Endothelial cell of umbilical vein (primary cell): ENCODE data around the gene CDX1. TPM values are rescaled to one million over a fixed set of nuclear protein-coding genes. Genes with fewer than 3 reads are reported as not detected.

ENCODE experiments used
- Bru-seq: library from RNA; stranded (reverse); fragments of 400-500 nt; gene quantifications from one replicate; lab custom pipeline; 2021; lab: Mats Ljungman, UMichigan
- BruChase-seq, 2 experiments: library from RNA; stranded (reverse); fragments of 400-500 nt; gene quantifications; one replicate each; lab custom pipeline; 2021; lab: Mats Ljungman, UMichigan
- BruUV-seq: library from RNA; stranded (reverse); fragments of 400-500 nt; replicated peaks from 2 replicates; lab custom pipeline; 2021; lab: Mats Ljungman, UMichigan
- CTCF ChIA-PET: fragments of 300-600, 350-600 bp; sonication (Branson Sonifier 250); formaldehyde crosslinking; loops from one replicate; lab custom pipeline; 2021; ENCODE audit warnings: antibody characterized with exemption, inconsistent platforms; lab: Charles Lee
- POLR2A ChIA-PET: fragments of 300-600, 350-600 bp; sonication (Branson Sonifier 250); formaldehyde crosslinking; loops from one replicate; lab custom pipeline; 2021; ENCODE audit warnings: antibody characterized with exemption, inconsistent platforms; lab: Charles Lee
- DNase-seq: peaks from one replicate; pipeline ENCODE4 v3.0.0-alpha.2; 2011; ENCODE audit warnings: low read depth, low spot score
- FAIRE-seq: peaks from 2 replicates; lab custom pipeline; 2011; peaks lifted over from hg19 to GRCh38; lab: Jason Lieb, UNC
- H2AFZ ChIP-seq: 2 replicates; pipeline ENCODE4 v1.6.0; 2012; ENCODE audit warnings: low read depth, low read length, control low read depth, inconsistent platforms
- H3K27ac ChIP-seq: 2 replicates; pipeline ENCODE4 v1.5.1; 2011; ENCODE audit warnings: low read depth, mild to moderate bottlenecking, control low read depth, low read length, moderate library complexity; ENCODE audit not compliant: insufficient read depth
- H3K27me3 ChIP-seq, 2 experiments: 2 replicates each; pipeline versions ENCODE4 v1.6.0 to v1.6.1; 2011; ENCODE audit warnings: low read length in 2 of 2, mixed read lengths in 1 of 2; ENCODE audit not compliant: control insufficient read depth in 2 of 2, insufficient read depth in 2 of 2
- H3K36me3 ChIP-seq, 2 experiments: 2 replicates in 1 of 2; 3 replicates in 1 of 2; pipeline ENCODE4 v1.5.1; 2011; ENCODE audit warnings: low read length in 2 of 2, mild to moderate bottlenecking in 1 of 2, moderate library complexity in 1 of 2; ENCODE audit not compliant: control insufficient read depth in 2 of 2, insufficient read depth in 2 of 2; ENCODE audit errors: extremely low read depth in 1 of 2
- H3K4me1 ChIP-seq: 3 replicates; pipeline ENCODE4 v1.5.1; 2011; ENCODE audit warnings: mild to moderate bottlenecking, low read length; ENCODE audit not compliant: control insufficient read depth, insufficient read depth; ENCODE audit errors: extremely low read depth
- H3K4me2 ChIP-seq: 2 replicates; pipeline ENCODE4 v1.6.1; 2011; ENCODE audit warnings: low read length, control low read depth, mixed read lengths; ENCODE audit not compliant: insufficient read depth
- H3K4me3 ChIP-seq, 3 experiments: fragments of 200-600 bp in 1 of 3; sonication (generic), shearing (Covaris generic) in 1 of 3; replicated peaks in 1 of 3; 2 replicates each; pipeline ENCODE4 v1.5.1; 2011 to 2016; ENCODE audit warnings: control low read depth in 3 of 3, low read length in 3 of 3, mild to moderate bottlenecking in 2 of 3, inconsistent platforms in 1 of 3, low read depth in 1 of 3, moderate library complexity in 1 of 3; ENCODE audit not compliant: insufficient read depth in 1 of 3
- H3K79me2 ChIP-seq: 2 replicates; pipeline ENCODE4 v1.6.0; 2012; ENCODE audit warnings: low read length, inconsistent platforms; ENCODE audit not compliant: control insufficient read depth, insufficient read depth
- H3K9ac ChIP-seq: replicated peaks from 2 replicates; pipeline ENCODE3; 2011; ENCODE audit warnings: low read length, control low read depth; ENCODE audit not compliant: insufficient read depth; ENCODE audit errors: extremely low read depth
- H3K9me1 ChIP-seq: replicated peaks from 3 replicates; pipeline ENCODE4 v1.6.0; 2011; ENCODE audit warnings: mild to moderate bottlenecking, low read length; ENCODE audit not compliant: control insufficient read depth, insufficient read depth; ENCODE audit errors: extremely low read depth
- H3K9me3 ChIP-seq: replicated peaks from 2 replicates; pipeline ENCODE4 v1.5.1; 2012; ENCODE audit warnings: low read length, inconsistent platforms; ENCODE audit not compliant: control insufficient read depth, insufficient read depth
- H4K20me1 ChIP-seq: replicated peaks from 2 replicates; pipeline ENCODE3; 2011; ENCODE audit warnings: mild to moderate bottlenecking, low read length; ENCODE audit not compliant: control insufficient read depth, insufficient read depth; ENCODE audit errors: extremely low read depth
- CTCF ChIP-seq, 2 donors: IDR thresholded peaks; 1 replicate in 1 of 2; 2 replicates in 1 of 2; pipeline ENCODE4 v1.5.1; 2011; ENCODE audit warnings: low read length in 2 of 2, mild to moderate bottlenecking in 2 of 2, moderate library complexity in 2 of 2, control low read depth in 1 of 2, inconsistent platforms in 1 of 2, low read depth in 1 of 2; ENCODE audit not compliant: insufficient read depth in 1 of 2; ENCODE audit errors: extremely low read depth in 1 of 2
- EZH2 ChIP-seq: IDR thresholded peaks from 2 replicates; pipeline ENCODE4 v1.6.1; 2012; ENCODE audit warnings: borderline replicate concordance, low read depth, mild to moderate bottlenecking, moderate library complexity, low read length, inconsistent platforms; ENCODE audit not compliant: severe bottlenecking
- FOS ChIP-seq: IDR thresholded peaks from 2 replicates; pipeline ENCODE4 v1.6.1; 2011; ENCODE audit warnings: mild to moderate bottlenecking, low read length, moderate library complexity, borderline replicate concordance; ENCODE audit not compliant: insufficient read depth
- GATA2 ChIP-seq: IDR thresholded peaks from 2 replicates; pipeline ENCODE4 v1.7.0; 2011; ENCODE audit warnings: low read depth, mild to moderate bottlenecking, moderate library complexity, mixed read lengths, low read length; ENCODE audit not compliant: insufficient read length, insufficient read depth
- JUN ChIP-seq: IDR thresholded peaks from 2 replicates; pipeline ENCODE4 v1.6.1; 2011; ENCODE audit warnings: borderline replicate concordance, low read depth; ENCODE audit not compliant: insufficient read length, insufficient read depth
- MAX ChIP-seq: IDR thresholded peaks from 2 replicates; pipeline ENCODE4 v1.6.1; 2011; ENCODE audit not compliant: insufficient read depth, insufficient read length
- MYC ChIP-seq: IDR thresholded peaks from one replicate; pipeline ENCODE4 v1.6.1; 2011; ENCODE audit warnings: mild to moderate bottlenecking, low read depth, low read length
- POLR2A ChIP-seq: IDR thresholded peaks from 2 replicates; pipeline ENCODE4 v1.6.1; 2012; ENCODE audit warnings: low read depth, mild to moderate bottlenecking, control low read depth, low read length
- POLR2AphosphoS5 ChIP-seq: IDR thresholded peaks from 2 replicates; pipeline ENCODE4 v1.6.1; 2012; ENCODE audit warnings: low read depth, mild to moderate bottlenecking, control low read depth, low read length, moderate library complexity; ENCODE audit not compliant: insufficient read depth
- dilution Hi-C: fragments of 300-500 bp; cut with MboI; formaldehyde crosslinking; loops from one replicate; pipeline ENCODE4 v1.15.0; 2019; ENCODE audit warnings: low sequenced_read_pairs; ENCODE audit not compliant: extremely low pct_ligation_motif_present
- intact Hi-C: fragments of 100-400 bp; cut with micrococcal nuclease; formaldehyde crosslinking; loops from one replicate; pipeline ENCODE4 v1.10.0; 2022
- long read RNA-seq: library from polyadenylated mRNA; stranded (forward); transcript quantifications from one replicate; pipeline ENCODE4 v2.0.0, GENCODE V29; 2021
- polyA minus RNA-seq, 3 experiments: library from RNA; depleted of rRNA, polyadenylated mRNA; stranded (reverse); fragments of >200 nt; gene quantifications; 1 replicate in 1 of 3; 2 replicates in 2 of 3; pipeline ENCODE4 v1.2.3, GENCODE V29; 2011
- polyA plus RNA-seq, 4 experiments: library from polyadenylated mRNA; depleted of rRNA in 3 of 4; stranded (reverse) in 3 of 4; unstranded in 1 of 4; fragments of >200 nt; gene quantifications; 2 replicates each; pipeline versions ENCODE4 v1.2.1 to v1.2.3, GENCODE V29; 2011 to 2012; ENCODE audit warnings: missing spikeins in 1 of 4
- total RNA-seq: library from RNA; stranded (reverse); gene quantifications from 2 replicates; pipeline ENCODE4 v1.2.3, GENCODE V29; 2021

The CDX1 gene
- total RNA-seq, result not detected in 2 replicates
- polyA plus RNA-seq, result not detected in 2 replicates
- polyA plus RNA-seq (2011; cell fraction: cytosol; rRNA removed), result not detected in 2 replicates
- polyA plus RNA-seq (2011; cell fraction: nucleus; rRNA removed), result not detected in 2 replicates
- not detected in 2 replicates for polyA plus RNA-seq (2012)
- polyA minus RNA-seq, result not detected in 2 replicates
- polyA minus RNA-seq (2011; cell fraction: cytosol; rRNA and poly(A)+ RNA removed), result not detected
- not detected in 2 replicates for polyA minus RNA-seq (2011; cell fraction: nucleus; rRNA and poly(A)+ RNA removed)
- Bru-seq, nascent RNA, result percentile 3 among the genes with signal in this experiment
- not detected for BruChase-seq, experiment 1, labeled RNA remaining after a 6-hour chase
- not detected for BruChase-seq, experiment 2, labeled RNA remaining after a 2-hour chase
- long read RNA-seq, result 0 reads

DNA sequence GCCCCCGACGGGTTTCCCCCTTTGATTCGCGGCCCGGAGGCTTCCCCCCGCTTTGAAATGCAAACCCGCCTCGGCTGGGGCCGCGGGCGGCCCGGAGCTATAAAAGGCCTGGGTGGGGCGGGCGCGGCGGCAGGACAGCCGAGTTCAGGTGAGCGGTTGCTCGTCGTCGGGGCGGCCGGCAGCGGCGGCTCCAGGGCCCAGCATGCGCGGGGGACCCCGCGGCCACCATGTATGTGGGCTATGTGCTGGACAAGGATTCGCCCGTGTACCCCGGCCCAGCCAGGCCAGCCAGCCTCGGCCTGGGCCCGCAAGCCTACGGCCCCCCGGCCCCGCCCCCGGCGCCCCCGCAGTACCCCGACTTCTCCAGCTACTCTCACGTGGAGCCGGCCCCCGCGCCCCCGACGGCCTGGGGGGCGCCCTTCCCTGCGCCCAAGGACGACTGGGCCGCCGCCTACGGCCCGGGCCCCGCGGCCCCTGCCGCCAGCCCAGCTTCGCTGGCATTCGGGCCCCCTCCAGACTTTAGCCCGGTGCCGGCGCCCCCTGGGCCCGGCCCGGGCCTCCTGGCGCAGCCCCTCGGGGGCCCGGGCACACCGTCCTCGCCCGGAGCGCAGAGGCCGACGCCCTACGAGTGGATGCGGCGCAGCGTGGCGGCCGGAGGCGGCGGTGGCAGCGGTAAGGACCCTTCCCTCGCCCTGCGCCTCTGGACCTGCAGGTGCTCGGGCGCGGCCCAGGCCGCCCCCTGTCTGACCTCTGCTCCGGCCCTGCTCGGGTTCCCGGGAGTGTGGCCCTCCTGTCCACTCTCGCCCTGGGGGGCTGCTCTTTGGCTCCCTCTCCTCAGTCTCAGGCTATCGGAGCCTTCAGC is at the start of gene CDX1:
Gene CDX1, plus strand, starts transcription at position 129 of the 862 bp plus-strand sequence. Its CDS starts 99 bp downstream, at position 228.
- H3K9me3 ChIP-seq, result no peaks in the 10 kb centered on the region
- no peak within 1 kb of the TSS for H3K4me2 ChIP-seq
- no peaks in the 10 kb centered on the region for H4K20me1 ChIP-seq
- H3K79me2 ChIP-seq, result no peaks in the 10 kb centered on the region
- H3K27ac ChIP-seq, result no peak within 1 kb of the TSS
- H3K9me1 ChIP-seq, result no peaks in the 10 kb centered on the region
- H3K4me3 ChIP-seq, result no peak within 1 kb of the TSS
- DNase-seq (no peak), FAIRE-seq (no peak)
- no peaks in the 10 kb centered on the region for H3K36me3 ChIP-seq
- no peak within 1 kb of the TSS for H3K9ac ChIP-seq
- no TSS peak for BruUV-seq
- CTCF ChIA-PET, result interaction anchor here (0.9 to 1.4 kb wide), 2 partner anchors 26 to 51 kb away, joined by 3 read pairs; no protein-coding TSS in a partner anchor
- intact Hi-C loops (no loop called here), dilution Hi-C loops (no loop called here)
- POLR2A ChIA-PET, result no interaction called here
- TF ChIP-seq MYC, result no peak
- TF ChIP-seq EZH2, result peak; percentile 98
- H3K4me1 ChIP-seq, result no peaks in the 10 kb centered on the region
- H2AFZ ChIP-seq, result no peak within 1 kb of the TSS
- H3K27me3 ChIP-seq, result peaks cover 40 to 41% of the 10 kb centered on the region in 2 experiments

DNA sequence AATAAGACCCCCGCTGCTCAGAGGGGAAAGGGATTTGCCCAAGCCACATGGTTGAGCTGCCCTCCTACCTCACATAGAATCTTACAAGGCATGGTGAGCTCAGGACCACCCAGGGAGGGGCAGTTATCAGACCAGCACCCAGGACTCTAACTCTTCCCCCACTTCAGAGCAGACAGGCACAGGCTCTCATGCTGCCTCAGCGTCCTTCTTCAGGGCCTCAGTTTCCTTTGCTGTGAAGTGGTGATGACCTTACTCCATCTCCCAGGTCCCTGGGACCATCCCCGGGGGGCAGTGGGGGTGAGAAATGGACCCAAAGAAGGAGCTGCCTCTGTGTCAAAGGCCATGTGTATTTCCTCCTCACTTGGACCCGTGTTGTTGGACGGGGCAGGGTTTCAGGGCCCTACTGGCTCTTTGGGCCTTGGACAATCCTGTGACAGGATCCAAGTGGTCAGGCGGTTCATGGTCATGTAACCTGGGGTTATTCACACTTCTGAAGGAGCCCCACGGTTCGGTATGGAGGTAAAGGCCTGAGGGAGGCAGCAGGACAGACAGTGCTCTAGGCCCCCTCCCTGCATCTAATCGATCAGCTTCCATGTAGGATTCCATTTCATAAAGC is 48.5 kb upstream of the CDX1 start:
- no peak for DNase-seq
- no peaks in the 10 kb centered on the region for H3K9me1 ChIP-seq
- peaks cover 6% of the 10 kb centered on the region for H3K4me1 ChIP-seq
- H4K20me1 ChIP-seq, result no peaks in the 10 kb centered on the region
- H3K27ac ChIP-seq, result no peak overlapping the region
- H3K27me3 ChIP-seq, result no peaks in the 10 kb centered on the region
- no peak overlapping the region for H3K4me2 ChIP-seq
- no peak overlapping the region for H2AFZ ChIP-seq
- no peaks in the 10 kb centered on the region for H3K9me3 ChIP-seq
- intact Hi-C loops (no loop called here), dilution Hi-C loops (no loop called here)
- no peaks in the 10 kb centered on the region for H3K79me2 ChIP-seq
- FAIRE-seq, result no peak
- H3K36me3 ChIP-seq, result no peaks in the 10 kb centered on the region
- H3K9ac ChIP-seq, result no peak overlapping the region
- TF ChIP-seq MAX (no peak), GATA2 (no peak), CTCF (IDR thresholded peaks at IDR 0.05; ENCODE audit: extremely low read depth in 1 of 2, insufficient read depth in 1 of 2, low read depth in 1 of 2, low read length in 2 of 2) (no peak), POLR2A (no peak), POLR2AphosphoS5 (no peak), FOS (no peak), EZH2 (no peak), JUN (no peak), MYC (no peak)
- H3K4me3 ChIP-seq, result no peak overlapping the region
- ChIA-PET POLR2A (no interaction called here), CTCF (interaction anchor here (0.8 to 2.4 kb wide), 4 partner anchors 10 to 284 kb away, joined by 3 to 8 read pairs (median 5); no protein-coding TSS in a partner anchor)
- no TSS peak for BruUV-seq
